DLD1 (cell line): ENCODE data around the gene SLC12A7.
"Not testable (repeated sequence)": the region's sequence is repeated elsewhere in the genome, so short reads cannot be mapped to it uniquely, and the experiment has no call there.

Source experiments
- in situ Hi-C: cut with HindIII; loops from 2 replicates; pipeline ENCODE4 v1.10.0; 2017; ENCODE audit warnings: low sequenced_read_pairs

Gene SLC12A7

DNA sequence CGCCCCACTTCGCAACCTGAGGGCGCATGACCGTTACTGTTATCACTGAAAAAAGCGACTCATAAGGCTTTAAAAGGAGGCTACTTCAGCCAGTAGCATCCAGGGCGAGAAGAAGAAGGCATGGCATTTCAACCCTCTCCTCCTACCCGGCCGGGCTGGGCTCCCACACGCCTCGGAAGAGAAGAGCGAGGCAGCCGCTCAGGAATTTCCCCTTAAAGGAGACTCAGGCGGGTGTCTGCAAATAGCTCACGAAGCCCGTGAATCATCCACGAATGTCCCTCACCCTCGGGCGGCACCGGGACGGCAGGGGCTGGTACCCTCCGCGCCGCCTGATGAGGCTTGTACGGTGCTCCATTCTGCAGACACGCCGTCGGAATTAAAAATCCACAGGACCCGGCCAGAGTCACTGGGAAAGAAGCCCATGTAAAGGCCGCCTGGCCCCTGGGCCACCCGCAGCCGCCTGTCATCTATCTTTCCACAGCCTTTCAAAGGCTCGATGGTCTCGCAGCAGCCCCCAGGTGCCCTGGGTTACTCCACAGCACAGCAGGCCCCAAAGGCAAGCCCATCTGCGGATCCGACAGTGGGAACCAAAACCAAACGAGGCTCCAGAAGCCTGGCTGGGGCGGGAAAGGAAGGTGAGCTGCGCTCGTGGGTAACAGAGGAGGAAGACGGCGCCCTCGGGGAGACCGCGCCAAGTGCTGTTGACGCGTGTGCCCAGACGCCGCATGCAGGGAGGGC is 11.8 kb downstream of the SLC12A7 start:
- in situ Hi-C loops = no loop called here

DNA sequence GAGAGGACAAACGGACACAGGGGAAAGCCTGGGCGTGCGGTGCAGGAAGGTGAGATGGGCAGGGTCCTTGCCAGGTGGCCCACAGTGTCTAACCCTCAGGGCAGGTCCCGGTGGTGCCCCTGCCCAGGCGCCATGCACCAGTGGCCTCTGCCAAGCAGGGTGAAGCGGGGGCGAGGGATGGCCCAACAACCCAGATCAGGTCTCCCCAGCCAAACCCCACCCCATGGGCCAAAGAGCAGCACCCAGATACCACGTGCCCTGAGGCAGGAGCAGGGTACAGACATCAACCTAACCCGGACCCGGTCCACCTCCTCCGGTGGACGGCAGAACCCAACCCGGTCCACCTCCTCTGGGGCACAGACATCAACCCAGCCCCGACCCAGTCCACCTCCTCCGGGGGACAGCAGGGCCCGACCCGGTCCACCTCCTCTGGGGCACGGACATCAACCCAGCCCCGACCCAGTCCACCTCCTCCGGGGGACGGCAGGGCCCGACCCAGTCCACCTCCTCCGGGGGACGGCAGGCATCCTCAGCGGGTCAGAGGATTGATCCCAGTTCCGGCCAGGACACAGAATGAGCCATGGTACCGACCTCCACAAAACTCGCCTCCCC is 12.8 kb downstream of the SLC12A7 start:
- in situ Hi-C loops = no loop called here

DNA sequence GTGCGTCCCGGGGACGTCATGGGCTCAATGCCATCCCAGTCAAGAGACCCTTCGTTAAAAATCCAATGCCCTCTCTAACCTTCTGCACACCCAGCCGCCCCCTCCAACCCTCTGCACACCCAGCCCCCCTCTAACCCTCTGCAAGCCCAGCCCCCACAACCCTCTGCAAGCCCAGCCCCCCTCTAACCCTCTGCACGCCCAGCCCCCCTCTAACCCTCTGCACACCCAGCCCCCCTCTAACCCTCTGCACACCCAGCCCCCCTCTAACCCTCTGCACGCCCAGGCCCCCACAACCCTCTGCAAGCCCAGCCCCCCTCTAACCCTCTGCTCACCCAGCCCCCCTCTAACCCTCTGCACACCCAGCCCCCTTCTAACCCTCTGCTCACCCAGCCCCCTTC is 13.9 kb downstream of the SLC12A7 start:
- in situ Hi-C loops = not testable (repeated sequence)

DNA sequence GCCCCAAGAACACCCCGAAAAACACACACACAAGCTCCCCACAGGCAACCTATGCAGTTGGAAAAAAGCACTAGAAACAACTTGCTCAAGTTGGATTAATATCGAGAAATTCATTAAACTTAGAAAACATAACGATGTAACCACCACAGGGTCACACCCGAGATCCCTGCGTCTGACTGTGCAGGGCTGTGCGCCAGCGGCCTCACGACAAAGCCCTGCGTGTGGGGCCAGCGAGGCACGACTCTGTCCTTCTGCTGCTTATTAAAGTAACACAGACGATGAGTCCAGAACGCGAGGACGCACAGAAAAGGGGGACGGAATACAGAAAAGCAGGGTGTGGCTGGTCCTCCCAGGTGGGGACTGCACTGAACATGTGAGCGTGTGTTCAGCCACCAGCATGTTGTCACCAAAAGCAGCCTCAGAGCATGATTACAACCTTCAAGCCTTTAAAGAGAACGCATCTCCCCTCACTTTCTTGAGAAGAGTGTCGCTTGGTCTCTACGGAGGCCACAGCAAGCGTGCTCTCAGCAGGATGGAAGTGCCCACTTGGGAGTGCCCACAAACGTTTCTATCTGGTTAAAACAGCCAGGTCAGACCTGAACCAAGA is 14.4 kb downstream of the SLC12A7 start:
- in situ Hi-C loops = no loop called here

DNA sequence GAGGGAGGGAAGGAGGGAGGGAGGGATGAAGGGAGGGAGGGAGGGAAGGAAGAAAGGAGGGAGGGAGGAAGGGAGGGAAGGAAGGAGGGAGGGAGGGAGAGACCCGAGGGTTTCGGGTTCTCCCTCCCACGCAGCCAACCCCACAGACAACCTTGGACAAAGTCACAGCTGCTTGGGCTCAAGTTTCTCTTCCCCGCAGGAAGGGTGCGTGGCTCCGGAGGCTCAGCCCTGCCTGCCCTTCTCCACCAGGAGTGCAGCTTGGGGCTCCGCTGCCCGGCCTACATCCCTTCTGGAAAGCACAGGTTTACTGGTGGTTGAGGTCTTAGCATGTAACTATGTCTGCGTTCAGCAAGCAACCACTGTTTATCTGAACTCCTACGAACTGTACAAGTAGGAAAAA is 15.0 kb downstream of the SLC12A7 start:
- in situ Hi-C loops = no loop called here

DNA sequence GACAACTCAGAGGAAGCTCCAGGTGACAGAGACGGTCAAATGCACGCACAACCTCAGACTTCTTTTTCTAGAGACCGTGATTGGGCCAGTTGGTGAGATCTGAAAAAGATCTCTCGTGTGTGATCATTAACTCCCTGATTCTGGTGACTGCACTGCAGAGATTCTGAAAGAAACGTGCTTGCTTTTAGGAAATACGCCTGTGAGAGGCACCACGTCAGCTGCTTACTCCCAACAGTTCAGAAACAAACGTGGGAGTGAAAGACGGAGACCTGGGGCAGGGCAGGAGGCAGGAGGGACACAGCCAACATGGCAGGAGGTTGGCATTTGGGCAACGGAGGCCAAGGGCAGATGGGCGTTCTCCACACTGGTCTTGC is 15.9 kb downstream of the SLC12A7 start:
- in situ Hi-C loops = no loop called here

DNA sequence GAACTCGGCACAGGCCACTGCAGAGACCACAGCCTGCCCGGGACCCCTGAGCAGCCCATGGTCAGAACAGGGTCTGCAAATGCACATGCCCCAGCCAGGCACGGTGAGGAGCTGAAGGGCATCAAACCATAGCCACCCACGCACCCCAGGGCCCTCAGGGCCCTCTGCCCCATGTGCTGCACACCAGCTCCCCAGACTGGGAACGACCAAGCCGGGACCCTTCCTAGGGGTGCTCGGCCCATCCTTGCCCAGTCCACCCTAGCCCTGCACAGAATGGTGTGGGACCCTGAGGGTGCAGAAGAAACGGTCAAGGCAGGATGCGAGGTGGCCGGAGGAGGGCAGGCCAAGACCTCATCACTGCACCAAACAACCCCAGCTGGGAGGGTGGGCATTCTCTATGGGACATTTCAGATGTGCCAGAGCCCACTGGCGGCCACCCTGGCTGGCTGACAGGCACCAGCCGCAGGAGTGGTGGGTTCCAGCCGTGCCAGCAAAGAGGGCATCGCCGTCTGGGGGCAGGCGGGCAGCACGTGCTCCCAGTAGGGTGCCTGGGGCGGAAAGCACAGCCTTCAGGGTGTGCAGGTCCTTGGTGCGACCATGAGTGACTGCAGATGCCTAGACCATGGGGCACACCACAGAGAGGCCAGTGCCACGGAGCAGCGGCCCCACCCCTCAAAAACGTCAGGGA is 16.4 kb downstream of the SLC12A7 start:
- in situ Hi-C loops = no loop called here

DNA sequence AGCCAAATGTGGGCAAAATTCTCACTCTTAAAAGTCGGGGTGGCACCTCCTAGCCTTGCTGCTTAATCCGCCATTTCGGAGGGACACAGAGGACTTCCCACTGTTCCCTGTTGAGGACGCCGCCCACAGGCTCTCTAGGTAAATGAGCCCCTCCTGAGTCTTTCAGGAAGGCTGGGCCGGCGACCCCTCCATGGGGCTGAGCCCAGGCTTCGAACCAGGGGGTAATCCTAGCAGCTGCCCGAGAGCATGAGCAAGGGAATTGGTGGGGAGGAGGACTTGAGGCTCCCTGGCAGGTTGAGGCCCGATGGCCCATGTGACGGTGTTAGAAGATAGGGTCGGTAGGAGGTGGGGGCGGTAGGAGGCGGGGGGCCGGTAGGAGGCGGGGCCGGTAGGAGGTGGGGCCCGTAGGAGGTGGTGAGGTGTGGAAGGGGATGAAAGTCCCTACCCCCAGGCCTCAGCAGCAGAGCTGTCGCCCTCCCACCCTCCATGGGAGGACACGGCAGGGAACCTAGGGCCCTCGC is 17.1 kb downstream of the SLC12A7 start:
- in situ Hi-C loops = no loop called here

DNA sequence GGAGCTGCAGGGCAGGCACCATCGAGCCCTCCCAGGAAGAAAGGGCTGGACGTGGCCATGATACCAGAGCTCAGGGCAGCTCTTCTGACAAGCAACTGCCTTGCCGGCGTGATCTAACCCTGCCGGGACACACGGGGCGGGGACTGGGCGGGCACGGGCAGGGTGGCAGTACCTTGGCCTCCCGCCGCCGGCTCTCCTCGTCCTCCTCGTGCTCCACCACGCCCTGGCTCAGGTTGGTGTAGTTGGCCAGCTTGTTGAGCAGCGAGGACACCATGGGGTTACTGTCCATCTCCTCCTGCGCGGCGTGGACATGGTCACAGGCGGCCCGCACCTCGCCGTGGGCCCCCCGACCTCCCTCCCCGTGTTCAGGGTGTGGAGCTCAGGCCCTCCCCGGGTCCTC is 18.5 kb downstream of the SLC12A7 start:
- in situ Hi-C loops = no loop called here

DNA sequence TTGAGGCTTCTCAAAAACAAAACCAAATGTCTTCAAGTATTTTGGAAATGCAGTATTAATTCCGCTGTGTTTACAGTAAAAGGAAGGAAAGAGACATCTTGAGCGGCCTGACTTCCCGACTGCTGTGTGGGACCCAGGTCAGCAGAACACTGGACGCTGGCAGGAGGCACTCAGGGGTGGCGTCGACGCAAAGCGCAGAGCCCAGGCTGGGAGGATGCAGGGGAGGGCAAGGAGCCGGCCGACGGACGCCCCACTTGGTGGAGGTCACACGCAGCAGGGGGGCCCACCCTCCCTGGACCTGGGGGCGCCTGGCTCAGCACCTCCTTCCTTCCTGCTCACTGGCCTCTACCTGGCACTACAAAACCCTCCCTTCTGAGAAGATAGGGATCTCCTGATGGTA is 19.7 kb downstream of the SLC12A7 start:
- in situ Hi-C loops = no loop called here

DNA sequence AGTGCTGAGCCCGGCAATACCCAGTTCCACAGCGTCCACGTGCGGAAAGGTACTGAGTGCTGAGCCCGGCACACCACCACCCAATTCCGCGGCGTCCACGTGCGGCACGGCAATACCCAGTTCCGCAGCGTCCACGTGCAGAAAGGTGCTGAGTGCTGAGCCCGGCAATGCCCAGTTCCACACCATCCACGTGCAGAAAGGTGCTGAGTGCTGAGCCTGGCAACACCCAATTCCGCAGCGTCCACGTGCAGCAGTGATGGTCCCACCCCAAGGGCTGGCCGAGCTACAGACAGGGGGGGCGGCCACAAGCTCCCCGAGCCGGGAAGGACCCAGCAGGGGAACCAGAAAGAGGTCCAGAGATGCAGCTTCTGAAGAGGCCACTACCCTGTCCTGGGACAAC is 20.2 kb downstream of the SLC12A7 start:
- in situ Hi-C loops = no loop called here

DNA sequence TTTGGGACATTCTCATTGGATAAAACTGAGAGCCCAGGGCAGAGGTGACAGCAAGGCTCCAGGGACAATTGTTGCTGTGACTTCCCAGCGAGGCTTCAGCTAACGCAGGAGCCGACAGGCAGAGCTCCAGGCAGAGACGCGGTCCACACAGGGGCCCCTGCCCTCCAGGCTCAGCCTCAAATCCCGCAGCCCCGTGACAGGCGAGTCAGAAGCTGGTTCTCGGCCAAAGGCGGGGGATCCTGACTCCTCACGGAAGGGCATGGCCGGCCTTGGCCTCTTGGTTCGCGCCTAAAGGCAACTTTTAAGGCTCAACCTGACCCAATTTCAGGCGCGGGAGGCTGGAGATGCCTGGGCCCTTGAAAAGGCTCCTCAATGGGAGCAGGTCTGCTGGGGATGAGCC is 21.3 kb downstream of the SLC12A7 start:
- in situ Hi-C loops = no loop called here

DNA sequence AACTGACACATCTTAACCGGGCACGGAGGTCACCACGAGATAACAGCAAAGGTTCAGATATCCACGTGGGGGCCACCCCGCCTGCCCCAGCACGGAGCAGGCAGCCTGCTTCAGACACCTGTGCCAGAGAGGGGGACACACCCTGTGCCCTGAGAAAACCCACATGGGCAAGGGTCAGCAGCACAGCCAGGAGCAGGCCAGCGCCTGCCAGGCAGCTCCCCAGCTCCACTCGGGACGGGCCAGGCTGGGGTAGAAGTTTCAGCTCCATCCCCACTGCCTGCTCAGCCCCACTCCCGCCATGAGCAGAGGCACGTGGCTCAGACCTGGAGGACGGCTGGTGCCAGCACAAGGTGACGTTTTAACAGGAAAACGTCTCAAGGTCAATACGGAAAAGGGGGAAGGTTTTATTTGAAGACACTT is 22.2 kb downstream of the SLC12A7 start:
- in situ Hi-C loops = no loop called here

DNA sequence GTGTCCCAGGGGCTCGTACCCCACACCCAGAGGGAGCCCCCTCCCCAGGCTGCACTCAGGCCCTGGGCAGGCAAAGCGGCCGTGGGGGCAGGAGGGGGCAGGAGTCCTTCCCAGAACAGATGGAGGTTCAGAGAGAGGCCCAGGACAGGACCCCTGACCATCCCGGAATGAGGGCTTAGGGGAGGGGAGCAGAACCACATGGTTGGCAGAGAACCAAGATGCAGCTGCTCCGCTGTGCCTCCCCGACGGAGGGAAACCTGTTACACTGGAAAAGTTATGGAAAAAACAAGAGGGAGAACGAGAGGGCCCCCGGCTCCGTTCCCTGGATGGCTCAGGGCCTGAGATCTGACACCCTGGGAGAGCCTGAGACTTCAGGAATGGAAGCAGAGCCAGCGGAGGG is 22.7 kb downstream of the SLC12A7 start:
- in situ Hi-C loops = no loop called here

DNA sequence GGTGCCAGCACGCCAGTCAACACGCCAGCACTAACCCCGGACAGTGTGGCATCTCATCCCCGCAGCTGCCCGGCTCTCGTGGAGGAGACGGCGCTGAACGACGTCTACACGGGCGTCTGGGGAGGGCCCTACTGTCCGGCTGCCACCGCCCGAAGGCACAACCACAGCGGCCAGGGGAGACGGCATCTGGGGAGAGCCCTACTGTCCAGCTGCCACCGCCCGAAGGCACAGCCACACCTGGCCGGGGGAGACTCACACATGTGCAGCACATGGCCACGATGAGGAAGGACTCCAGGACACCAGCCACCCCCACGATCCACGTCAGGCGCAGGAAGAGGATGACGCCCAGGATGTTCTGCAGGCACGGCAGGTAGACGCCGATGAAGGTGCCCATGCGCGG is 23.1 kb downstream of the SLC12A7 start:
- in situ Hi-C loops = no loop called here

DNA sequence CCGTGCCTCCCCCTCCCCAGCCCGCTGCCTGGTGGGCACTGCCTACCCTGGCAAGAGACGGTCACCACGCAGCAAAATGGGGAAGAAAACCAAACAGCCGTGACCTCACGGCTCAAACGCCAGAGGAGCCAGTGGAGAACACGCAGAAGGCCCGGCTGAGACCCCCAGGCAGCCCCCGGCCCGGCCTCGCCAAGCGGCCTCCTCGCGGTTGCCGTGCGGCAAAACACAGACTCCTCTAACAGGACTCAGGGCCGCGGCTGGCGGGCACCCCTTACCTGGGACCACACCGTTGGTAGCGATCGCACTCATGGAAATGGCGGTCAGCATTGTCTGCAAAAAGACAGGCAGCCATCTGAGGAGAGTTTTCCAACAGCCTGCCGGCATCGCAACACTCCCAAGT is 23.8 kb downstream of the SLC12A7 start:
- in situ Hi-C loops = no loop called here

DNA sequence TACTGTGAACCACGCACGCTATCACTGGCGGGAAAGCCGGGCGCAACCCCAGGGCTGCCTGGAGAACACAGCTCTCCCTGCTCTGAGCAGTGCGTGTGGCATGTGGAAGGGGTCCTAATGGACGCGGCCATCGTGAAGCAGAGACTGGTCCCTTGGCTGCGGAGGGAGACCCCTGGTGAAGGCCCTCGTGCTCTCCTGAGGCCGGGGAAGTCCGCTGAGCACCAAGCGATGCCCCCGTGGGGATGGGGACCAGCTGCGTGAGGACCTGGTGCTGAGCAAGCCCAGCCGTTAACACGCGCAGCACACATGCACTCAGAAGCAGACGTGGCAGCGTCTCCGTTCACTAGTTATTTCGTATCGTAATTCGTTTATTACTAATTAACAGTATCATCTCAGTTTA is 24.4 kb downstream of the SLC12A7 start:
- in situ Hi-C loops = no loop called here

DNA sequence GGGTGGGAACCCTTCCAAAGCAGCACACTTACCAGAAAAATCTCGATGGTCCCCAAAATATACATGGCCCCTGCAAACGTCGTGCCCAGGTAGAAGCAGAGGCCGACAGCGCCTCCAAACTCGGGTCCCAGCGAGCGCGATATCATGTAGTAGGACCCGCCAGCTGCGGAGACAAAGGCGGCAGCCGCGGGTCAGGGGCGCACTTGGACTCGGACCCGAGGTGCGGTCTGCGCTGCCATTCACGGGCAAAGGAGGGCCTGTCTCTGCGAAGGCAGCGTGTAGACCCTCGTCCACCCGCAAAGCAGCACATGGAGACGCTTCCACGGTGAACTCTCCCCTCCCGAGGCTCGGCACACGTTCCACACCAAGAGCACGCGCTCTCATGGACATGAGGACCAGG is 25.0 kb downstream of the SLC12A7 start:
- in situ Hi-C loops = no loop called here

DNA sequence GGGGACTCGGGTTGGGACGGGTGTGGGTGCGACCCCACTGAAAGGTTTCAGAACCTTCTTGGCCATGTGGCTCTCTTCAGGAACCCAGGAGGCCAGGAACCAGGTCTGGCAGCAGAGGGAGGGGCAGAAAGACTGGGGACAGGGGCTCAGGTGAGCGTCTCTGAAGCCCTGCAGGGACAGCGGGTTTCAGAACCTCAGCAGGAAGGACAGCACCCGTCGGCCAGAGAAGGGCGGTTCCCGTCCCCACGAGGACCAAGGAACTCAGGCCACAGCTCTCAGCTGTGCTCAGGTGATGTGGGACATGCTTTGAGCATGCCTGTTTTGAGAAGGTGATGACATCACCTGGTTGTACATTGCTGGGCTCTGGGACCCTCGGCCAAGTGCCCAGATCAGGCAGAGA is 25.7 kb downstream of the SLC12A7 start:
- in situ Hi-C loops = no loop called here

DNA sequence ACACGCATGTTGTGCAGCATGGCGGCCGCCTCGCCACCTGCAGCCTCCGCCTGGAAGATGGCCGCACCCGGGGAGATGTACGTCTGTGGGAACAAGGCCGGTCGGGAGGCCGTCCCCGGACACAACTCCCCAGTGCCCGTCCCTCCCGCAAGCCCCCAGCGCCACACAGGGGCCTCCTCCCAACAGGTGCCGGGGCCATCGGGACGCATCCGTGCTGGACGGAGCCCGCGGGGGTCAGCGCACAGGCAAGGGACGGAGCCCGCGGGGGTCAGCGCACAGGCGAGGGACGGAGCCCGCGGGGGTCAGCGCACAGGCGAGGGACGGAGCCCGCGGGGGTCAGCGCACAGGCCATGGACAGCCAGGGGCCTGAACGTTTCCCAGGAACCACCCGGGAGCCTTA is 26.5 kb downstream of the SLC12A7 start:
- in situ Hi-C loops = no loop called here

DNA sequence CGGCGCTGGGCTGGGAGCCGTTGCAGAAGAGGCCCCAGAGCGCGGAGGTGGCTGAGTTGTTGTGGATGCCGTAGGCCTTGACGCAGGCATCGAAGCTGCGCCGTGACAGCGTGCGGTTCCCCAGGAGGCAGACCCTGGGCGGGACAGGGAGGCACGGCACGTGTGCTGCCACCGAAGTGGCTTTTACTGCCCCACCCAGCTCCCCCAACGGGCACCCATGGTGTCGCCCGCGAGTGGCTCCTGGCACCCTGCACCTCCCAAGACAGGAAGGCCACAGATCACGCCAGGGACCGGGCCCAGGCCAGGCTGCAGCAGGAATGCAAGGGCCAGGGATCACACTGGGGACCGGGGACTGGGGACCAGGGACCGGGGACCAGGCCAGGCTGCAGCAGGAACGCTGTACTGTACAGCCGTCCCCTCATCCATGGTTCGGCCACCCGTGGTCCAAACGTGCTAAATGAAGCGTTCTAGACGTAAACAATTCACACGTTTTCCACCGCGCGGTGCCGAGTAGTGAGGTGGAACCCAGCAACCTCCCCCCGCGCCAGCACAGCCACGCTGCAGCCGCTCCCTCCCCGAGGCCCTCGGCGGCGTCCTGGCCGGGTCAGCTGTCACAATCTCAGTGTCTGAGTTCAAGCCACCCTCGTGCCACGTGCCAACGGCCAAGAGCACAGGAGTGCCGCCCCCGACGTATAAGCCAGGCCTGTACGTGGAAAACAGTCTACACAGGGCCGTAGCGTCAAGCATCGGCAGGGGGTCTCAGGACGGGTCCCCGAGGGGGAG is 27.8 kb downstream of the SLC12A7 start:
- in situ Hi-C loops = no loop called here
